GM20431 (cell line): ENCODE measurements around the gene URB1.
"Not testable (repeated sequence)": the region's sequence is repeated elsewhere in the genome, so short reads cannot be mapped to it uniquely, and the experiment has no call there.

ENCODE experiments used
- in situ Hi-C: fragments of 300-500 bp; cut with MseI, MboI; formaldehyde crosslinking; loops from one replicate; pipeline ENCODE4 v1.15.0; 2020; ENCODE audit warnings: low sequenced_read_pairs; ENCODE audit not compliant: unreplicated experiment

The URB1 gene

GRCh38 chr21:32413697-32414578, 21.1 kb upstream of the URB1 start:
- in situ Hi-C loops, result loop anchor here (25.0 kb wide), 1 partner anchor 173 kb away; the partner anchor contains the start of gene TCP10L

GRCh38 chr21:32413015-32413504, 20.2 kb upstream of the URB1 start:
- in situ Hi-C loops, result loop anchor here (25.0 kb wide), 1 partner anchor 174 kb away; the partner anchor contains the start of gene TCP10L

- in situ Hi-C loops, result loop anchor here (25.0 kb wide), 1 partner anchor 175 kb away; the partner anchor contains the start of gene TCP10L
Observed at GRCh38 chr21:32412162-32413014, 19.6 kb upstream of the URB1 start, which contains the start of gene EVA1C. Gene EVA1C (plus strand): TSS chr21:32412706. CDS start chr21:32412854, 148 bp downstream.

- in situ Hi-C loops, result loop anchor here (25.0 kb wide), 1 partner anchor 176 kb away; the partner anchor contains the start of gene TCP10L
Observed at GRCh38 chr21:32411350-32412161, 18.7 kb upstream of the URB1 start.

GRCh38 chr21:32410916-32411315, 18.1 kb upstream of the URB1 start:
- in situ Hi-C loops, result loop anchor here (25.0 kb wide), 1 partner anchor 176 kb away; the partner anchor contains the start of gene TCP10L

- in situ Hi-C loops, result loop anchor here (25.0 kb wide), 1 partner anchor 177 kb away; the partner anchor contains the start of gene TCP10L
Observed at GRCh38 chr21:32410291-32410690, 17.5 kb upstream of the URB1 start.

GRCh38 chr21:32406405-32406804, 13.6 kb upstream of the URB1 start:
- in situ Hi-C loops, result loop anchor here (25.0 kb wide), 1 partner anchor 181 kb away; the partner anchor contains the start of gene TCP10L

- in situ Hi-C loops, result loop anchor here (25.0 kb wide), 1 partner anchor 184 kb away; the partner anchor contains the start of gene TCP10L
Observed at GRCh38 chr21:32403201-32403777, 10.5 kb upstream of the URB1 start.

GRCh38 chr21:32393677-32394001, 827 bp upstream of the URB1 start:
- in situ Hi-C loops, result no loop called here

GRCh38 chr21:32392299-32392879, 423 bp downstream of the URB1 start:
- in situ Hi-C loops, result no loop called here

- in situ Hi-C loops, result no loop called here
Observed at GRCh38 chr21:32391755-32392154, 1.1 kb downstream of the URB1 start.

GRCh38 chr21:32390537-32391224, 2.1 kb downstream of the URB1 start:
- in situ Hi-C loops, result not testable (repeated sequence)

- in situ Hi-C loops, result no loop called here
Observed at GRCh38 chr21:32389337-32390015, 3.3 kb downstream of the URB1 start.

GRCh38 chr21:32388306-32388705, 4.5 kb downstream of the URB1 start:
- in situ Hi-C loops, result no loop called here

GRCh38 chr21:32387151-32387550, 5.7 kb downstream of the URB1 start:
- in situ Hi-C loops, result no loop called here

GRCh38 chr21:32386195-32386870, 6.5 kb downstream of the URB1 start:
- in situ Hi-C loops, result no loop called here

- in situ Hi-C loops, result no loop called here
Observed at GRCh38 chr21:32383812-32384211, 9.0 kb downstream of the URB1 start.
